ENCODE results near the gene FBXW4.

The FBXW4 gene

DNA sequence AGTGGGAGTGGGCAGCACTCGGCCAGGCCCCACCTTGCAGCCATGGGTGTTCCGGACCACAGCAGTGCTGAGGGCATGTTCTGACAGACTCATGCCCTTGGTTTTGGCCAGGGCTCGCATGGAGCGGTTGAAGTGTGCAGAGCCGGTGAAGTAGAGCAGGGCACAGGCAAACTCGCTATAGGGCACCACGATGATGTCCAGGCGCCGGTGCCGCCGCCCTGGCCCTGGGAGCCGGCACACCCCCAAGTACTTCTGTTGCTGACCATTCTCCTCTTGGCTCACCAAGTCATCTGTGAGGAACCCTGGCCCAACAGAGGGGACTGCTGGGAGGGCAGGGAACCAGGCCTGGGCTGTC lies 115.5 kb downstream of the FBXW4 start:
- no peak overlapping the region for H3K4me3 ChIP-seq (ENCODE audit: low read depth, low read length)
- TF ChIP-seq, protein P1, sequence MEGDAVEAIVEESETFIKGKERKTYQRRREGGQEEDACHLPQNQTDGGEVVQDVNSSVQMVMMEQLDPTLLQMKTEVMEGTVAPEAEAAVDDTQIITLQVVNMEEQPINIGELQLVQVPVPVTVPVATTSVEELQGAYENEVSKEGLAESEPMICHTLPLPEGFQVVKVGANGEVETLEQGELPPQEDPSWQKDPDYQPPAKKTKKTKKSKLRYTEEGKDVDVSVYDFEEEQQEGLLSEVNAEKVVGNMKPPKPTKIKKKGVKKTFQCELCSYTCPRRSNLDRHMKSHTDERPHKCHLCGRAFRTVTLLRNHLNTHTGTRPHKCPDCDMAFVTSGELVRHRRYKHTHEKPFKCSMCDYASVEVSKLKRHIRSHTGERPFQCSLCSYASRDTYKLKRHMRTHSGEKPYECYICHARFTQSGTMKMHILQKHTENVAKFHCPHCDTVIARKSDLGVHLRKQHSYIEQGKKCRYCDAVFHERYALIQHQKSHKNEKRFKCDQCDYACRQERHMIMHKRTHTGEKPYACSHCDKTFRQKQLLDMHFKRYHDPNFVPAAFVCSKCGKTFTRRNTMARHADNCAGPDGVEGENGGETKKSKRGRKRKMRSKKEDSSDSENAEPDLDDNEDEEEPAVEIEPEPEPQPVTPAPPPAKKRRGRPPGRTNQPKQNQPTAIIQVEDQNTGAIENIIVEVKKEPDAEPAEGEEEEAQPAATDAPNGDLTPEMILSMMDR (IDR thresholded peaks at IDR 0.05; ENCODE audit: insufficient read depth, low read depth, low read length, missing control alignments), result no peak
- DNase-seq (ENCODE audit: low read depth), result no peak

DNA sequence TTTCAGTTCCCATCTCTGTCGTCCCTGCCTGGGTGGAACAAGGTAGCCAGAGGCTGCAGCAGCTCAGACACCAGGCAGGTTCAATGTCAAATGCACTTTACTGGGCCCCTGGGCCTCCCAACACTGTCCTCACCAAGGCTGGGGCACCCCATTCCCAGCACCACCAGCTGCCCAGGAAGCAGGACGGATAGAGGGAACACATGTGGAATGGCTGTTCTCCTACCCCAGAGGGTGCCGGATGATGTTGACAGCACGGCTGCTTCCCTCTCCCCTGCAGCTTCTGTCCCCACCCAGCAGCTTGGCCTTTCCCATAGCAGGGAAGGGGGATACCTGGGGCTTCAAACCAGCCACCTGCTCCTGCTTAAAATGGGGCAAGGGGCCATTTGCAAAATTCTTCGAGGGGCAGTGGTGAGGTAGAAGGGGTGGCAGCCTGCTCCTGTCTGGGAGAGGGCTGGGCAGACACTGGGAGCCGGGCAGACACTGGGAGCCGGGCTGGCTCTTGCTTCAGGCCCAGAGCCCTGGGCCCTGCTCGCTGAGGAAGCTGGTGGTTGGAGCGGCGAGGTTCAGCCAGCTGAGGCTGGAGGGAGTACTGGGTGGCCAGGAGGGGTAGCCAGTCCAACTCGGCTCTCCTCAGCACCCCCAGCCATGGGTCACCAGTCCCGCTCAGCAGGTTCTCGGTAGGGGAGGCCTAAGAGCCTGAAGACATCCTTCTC lies 116.0 kb downstream of the FBXW4 start:
- TF ChIP-seq, protein P1 (IDR thresholded peaks at IDR 0.05; ENCODE audit: insufficient read depth, low read depth, low read length, missing control alignments), result no peak
- H3K4me3 ChIP-seq (ENCODE audit: low read depth, low read length), result no peak overlapping the region
- DNase-seq (ENCODE audit: low read depth), result no peak

DNA sequence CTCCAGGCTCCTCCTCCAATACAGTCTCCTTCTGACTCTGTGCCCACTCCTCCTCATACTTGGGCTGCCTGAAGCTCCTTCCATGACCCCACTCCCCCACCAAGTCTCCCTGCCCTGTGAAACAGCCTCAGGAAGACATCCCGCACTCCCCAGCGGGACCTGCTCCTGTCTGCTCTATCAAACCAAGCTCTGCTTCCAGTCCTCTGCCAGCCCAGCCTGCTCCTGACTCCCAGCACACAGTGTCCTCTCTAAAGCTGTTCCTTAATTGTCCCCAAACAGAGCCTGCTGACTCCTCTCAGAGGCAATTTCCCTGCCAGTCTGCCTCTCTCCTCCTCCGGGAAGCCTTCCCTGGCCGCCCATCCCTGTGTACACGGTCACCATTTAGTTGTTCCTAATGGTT lies 116.8 kb downstream of the FBXW4 start:
- no peak overlapping the region for H3K4me3 ChIP-seq (ENCODE audit: low read depth, low read length)
- TF ChIP-seq, protein P1 (IDR thresholded peaks at IDR 0.05; ENCODE audit: insufficient read depth, low read depth, low read length, missing control alignments), result no peak
- no peak for DNase-seq (ENCODE audit: low read depth)

DNA sequence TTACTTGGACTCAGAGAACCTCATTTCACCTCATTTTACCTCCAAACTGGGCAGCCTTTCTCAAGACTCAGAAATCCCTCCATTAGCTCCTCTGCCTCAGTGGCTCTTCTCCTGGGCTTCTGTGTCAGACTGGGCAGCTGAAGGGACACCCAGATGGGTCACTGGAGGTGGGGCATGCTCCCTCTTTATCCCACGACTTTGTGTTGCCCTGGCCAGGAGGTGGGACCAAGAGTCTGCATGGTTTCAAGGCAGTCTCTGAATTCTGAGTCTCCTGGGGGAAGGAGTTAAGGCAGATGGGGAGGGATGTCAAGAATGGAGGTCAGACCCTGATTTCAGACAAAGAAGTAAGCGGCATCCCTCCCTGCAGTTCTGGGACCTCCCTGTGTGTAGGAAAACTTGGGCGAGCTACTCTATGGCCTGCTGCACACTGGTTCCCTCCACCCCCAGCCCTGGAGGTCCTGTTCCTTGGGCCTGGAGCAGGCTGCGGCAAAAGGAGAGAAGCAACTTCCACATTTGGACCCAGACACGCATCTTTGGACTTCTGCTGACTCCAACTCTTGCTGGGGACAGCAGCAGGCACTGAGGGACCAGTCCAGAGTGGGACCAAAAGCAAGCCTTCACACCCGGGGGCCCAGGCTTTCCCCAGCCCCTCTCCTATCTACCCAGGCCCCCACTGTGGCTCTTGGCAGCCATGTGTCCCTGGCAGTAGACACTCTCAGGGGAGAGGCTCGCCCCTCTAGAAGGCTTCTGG lies 117.7 kb downstream of the FBXW4 start:
- TF ChIP-seq, protein P1 (IDR thresholded peaks at IDR 0.05; ENCODE audit: insufficient read depth, low read depth, low read length, missing control alignments), result no peak
- no peak for DNase-seq (ENCODE audit: low read depth)
- H3K4me3 ChIP-seq (ENCODE audit: low read depth, low read length), result no peak overlapping the region

DNA sequence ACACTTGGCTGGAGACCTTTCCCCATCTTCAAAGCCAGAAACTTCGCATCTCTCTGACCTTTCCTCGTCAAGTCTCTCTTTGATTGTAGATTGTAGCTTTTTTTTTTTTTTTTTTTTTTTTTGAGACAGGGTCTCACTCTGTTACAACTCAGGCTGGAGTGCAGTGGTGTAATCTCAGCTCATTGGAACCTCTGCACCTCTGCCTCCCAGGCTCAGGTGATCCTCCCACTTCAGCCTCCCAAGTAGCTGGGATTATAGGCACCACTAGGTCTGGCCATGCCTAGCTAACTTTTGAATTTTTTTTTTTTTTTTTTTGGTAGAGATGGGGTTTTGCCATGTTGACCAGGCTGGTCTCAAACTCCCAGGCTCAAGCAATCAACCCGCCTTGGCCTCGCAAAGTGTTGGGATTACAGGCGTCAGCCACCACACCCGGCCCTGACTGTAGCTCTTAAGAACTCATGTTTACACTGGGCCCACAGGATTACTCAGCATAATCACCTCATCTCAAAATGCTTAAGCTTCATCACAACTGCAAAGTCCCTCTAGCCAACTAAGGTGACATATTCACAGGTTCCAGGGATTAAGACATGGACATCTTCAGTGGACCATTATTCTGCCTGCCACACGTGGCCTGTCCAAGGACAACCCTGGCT lies 118.6 kb downstream of the FBXW4 start:
- TF ChIP-seq, protein P1 (IDR thresholded peaks at IDR 0.05; ENCODE audit: insufficient read depth, low read depth, low read length, missing control alignments), result no peak
- H3K4me3 ChIP-seq (ENCODE audit: low read depth, low read length), result no peak overlapping the region
- DNase-seq (ENCODE audit: low read depth), result no peak

DNA sequence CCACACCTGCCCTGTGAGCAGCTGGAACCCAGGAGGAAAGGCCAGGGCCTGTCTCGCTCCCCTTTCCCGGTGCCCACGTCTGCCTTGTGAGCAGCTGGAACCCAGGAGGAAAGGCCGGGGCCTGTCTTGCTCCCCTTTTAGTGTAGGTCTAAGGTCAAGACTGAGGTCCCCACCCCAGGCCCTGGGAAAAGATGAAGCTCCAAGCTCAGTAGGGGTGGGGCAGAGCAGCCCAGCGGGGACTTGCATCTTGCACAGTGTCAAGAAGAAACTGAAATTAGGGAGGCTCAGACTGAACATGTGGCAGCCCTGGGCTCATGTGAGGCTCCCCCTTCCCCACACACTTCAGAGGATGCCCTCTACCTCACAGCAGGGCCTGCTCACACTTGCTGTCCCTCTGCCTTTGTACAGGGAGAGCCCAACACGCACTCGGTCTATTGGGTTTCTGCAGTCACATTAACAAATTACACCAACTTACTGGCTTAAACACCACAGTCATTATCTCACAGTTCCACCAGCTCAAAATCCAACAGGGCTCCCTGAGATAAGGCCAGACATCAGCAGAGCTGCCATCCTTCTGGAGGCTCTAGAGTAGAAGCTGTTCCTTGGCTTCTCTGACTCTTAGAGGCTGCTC lies 119.3 kb downstream of the FBXW4 start:
- TF ChIP-seq, protein P1 (IDR thresholded peaks at IDR 0.05; ENCODE audit: insufficient read depth, low read depth, low read length, missing control alignments), result no peak
- H3K4me3 ChIP-seq (ENCODE audit: low read depth, low read length), result no peak overlapping the region
- no peak for DNase-seq (ENCODE audit: low read depth)

All from GM12865 (cell line).